HepG2 (cell line): ENCODE results near the gene ANKRD1. TPM values are rescaled to one million over a fixed set of nuclear protein-coding genes. Genes with fewer than 3 reads are reported as not detected.

ENCODE experiments used
- E2F2 ChIP-seq: sonication (generic); formaldehyde crosslinking; IDR thresholded peaks from 2 replicates; pipeline ENCODE4 v1.4.0; 2020; ENCODE audit warnings: missing genetic modification reagents, borderline replicate concordance
- ERF ChIP-seq: IDR thresholded peaks from 2 replicates; pipeline ENCODE4 v1.6.1; 2018; ENCODE audit warnings: missing biosample characterization, missing genetic modification reagents
- GPN1 ChIP-seq: sonication (generic); formaldehyde crosslinking; IDR thresholded peaks from 2 replicates; pipeline ENCODE4 v1.5.1; 2020; ENCODE audit warnings: missing genetic modification reagents, borderline replicate concordance
- HNF1A ChIP-seq, 2 experiments: sonication (generic) in 1 of 2; formaldehyde crosslinking in 1 of 2; IDR thresholded peaks; 2 replicates each; pipeline versions ENCODE4 v1.4.0 to v1.6.1; 2016 to 2020; ENCODE audit warnings: borderline replicate concordance in 1 of 2, low read depth in 1 of 2, mild to moderate bottlenecking in 1 of 2, missing genetic modification reagents in 1 of 2
- IRF1 ChIP-seq: sonication (generic); formaldehyde crosslinking; IDR thresholded peaks from 2 replicates; pipeline ENCODE4 v1.4.0; 2020; ENCODE audit warnings: low read depth, mild to moderate bottlenecking, missing genetic modification reagents
- NFATC3 ChIP-seq: sonication (generic); formaldehyde crosslinking; IDR thresholded peaks from 2 replicates; pipeline ENCODE4 v1.5.1; 2020; ENCODE audit warnings: mild to moderate bottlenecking, missing genetic modification reagents
- PRDM4 ChIP-seq: sonication (generic); formaldehyde crosslinking; IDR thresholded peaks from 2 replicates; pipeline ENCODE4 v1.9.0; 2021; ENCODE audit warnings: missing genetic modification reagents, borderline replicate concordance
- TOE1 ChIP-seq: sonication (generic); formaldehyde crosslinking; IDR thresholded peaks from 2 replicates; pipeline ENCODE4 v1.4.0; 2020; ENCODE audit warnings: mild to moderate bottlenecking, missing genetic modification reagents
- UBTF ChIP-seq: sonication (generic); formaldehyde crosslinking; IDR thresholded peaks from 2 replicates; pipeline ENCODE4 v1.4.0; 2020; ENCODE audit warnings: mild to moderate bottlenecking, missing genetic modification reagents
- WIZ ChIP-seq: sonication (generic); formaldehyde crosslinking; IDR thresholded peaks from 2 replicates; pipeline ENCODE4 v1.5.1; 2020; ENCODE audit warnings: mild to moderate bottlenecking, missing genetic modification reagents
- ZNF24 ChIP-seq: fragments of 450-650 bp; IDR thresholded peaks from 2 replicates; pipeline ENCODE4 v1.6.1; 2017; ENCODE audit warnings: antibody characterized with exemption, mild to moderate bottlenecking
- ZNF770 ChIP-seq: sonication (generic); formaldehyde crosslinking; IDR thresholded peaks from 2 replicates; pipeline ENCODE4 v1.5.0; 2020; ENCODE audit warnings: mild to moderate bottlenecking, missing genetic modification reagents
- polyA plus RNA-seq, 8 experiments: library from polyadenylated mRNA; depleted of rRNA in 3 of 8; stranded (reverse) in 7 of 8; unstranded in 1 of 8; fragments of >200 nt; fragmentation: Illumina TruSeq in 4 of 8; extraction: Trizol in 4 of 8; gene quantifications; 2 replicates each; pipeline versions ENCODE4 v1.2.1 to v1.2.3, GENCODE V29; 2011 to 2016; ENCODE audit warnings: low read depth in 4 of 8, missing spikeins in 1 of 8, mixed read lengths in 1 of 8; ENCODE audit not compliant: insufficient read depth in 1 of 8
- total RNA-seq, 5 experiments: library from RNA; depleted of rRNA; stranded (reverse); fragments of >200 nt; fragmentation: Illumina TruSeq; extraction: Trizol; gene quantifications; 2 replicates each; pipeline ENCODE4 v1.2.3, GENCODE V29; 2016; ENCODE audit warnings: low read depth in 1 of 5

ANKRD1 gene
- total and polyA plus RNA-seq, 2 of the 13 experiments (the other 11 are each of a cell fraction or from before 2014, with no cell fraction given), result 19.4 to 41.8 TPM

GRCh38 chr10:90930971-90931871 is 10.3 kb upstream of the ANKRD1 start (continued):
- TF ChIP-seq PRDM4 (CRISPR knock-in tag) (no peak), NFATC3 (CRISPR knock-in tag) (no peak), IRF1 (CRISPR knock-in tag) (no peak), ZNF770 (CRISPR knock-in tag) (no peak), GPN1 (CRISPR knock-in tag) (no peak), ZNF24 (0 out of 2 replicates have a peak, but pooled peaks have one; percentile 60), TOE1 (no peak), ERF (CRISPR knock-in tag) (peak; percentile 55; the same call in 1 of the 2 replicates), UBTF (peak; percentile 49; the same call in 1 of the 2 replicates), E2F2 (CRISPR knock-in tag) (no peak), HNF1A (IDR thresholded peaks at IDR 0.05; ENCODE audit: low read depth) (no peak), HNF1A (CRISPR knock-in tag; IDR thresholded peaks at IDR 0.05; ENCODE audit: borderline replicate concordance) (peak; percentile 36; the same call in 1 of the 2 replicates), WIZ (CRISPR knock-in tag) (0 out of 2 replicates have a peak, but pooled peaks have one; percentile 75)
